Bone marrow (tissue), 2 donors: Measurements from ENCODE around the gene ATG4C.
"Not testable (repeated sequence)": the region's sequence is repeated elsewhere in the genome, so short reads cannot be mapped to it uniquely, and the experiment has no call there.

Source experiments
- DNase-seq, 2 donors: peaks; one replicate each; lab custom pipeline; 2025; lab: John Stamatoyannopoulos, UW

Gene ATG4C

GRCh38 chr1:62774971-62775595 lies 8.8 kb upstream of the ATG4C start:
- DNase-seq = no peak

DNA sequence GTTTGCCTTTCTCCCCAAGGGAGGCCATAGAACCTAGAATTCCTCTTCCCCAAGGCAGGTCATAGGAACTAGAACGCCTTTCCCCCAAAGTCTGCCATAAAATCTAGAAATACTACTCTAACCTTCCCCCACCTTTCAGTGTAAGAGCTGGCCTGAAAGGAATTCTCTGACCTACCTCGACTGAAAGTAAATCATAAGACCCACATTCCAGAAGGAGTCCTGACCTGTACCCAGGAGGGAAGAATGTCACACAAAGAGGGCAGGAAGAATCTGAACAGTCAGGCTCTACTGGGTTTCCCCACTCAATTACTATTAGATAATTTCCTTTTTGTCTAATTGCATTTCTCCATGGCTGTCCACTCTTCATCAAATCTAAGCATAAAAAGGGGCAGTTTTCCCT lies 5.7 kb upstream of the ATG4C start:
- no peak for DNase-seq

DNA sequence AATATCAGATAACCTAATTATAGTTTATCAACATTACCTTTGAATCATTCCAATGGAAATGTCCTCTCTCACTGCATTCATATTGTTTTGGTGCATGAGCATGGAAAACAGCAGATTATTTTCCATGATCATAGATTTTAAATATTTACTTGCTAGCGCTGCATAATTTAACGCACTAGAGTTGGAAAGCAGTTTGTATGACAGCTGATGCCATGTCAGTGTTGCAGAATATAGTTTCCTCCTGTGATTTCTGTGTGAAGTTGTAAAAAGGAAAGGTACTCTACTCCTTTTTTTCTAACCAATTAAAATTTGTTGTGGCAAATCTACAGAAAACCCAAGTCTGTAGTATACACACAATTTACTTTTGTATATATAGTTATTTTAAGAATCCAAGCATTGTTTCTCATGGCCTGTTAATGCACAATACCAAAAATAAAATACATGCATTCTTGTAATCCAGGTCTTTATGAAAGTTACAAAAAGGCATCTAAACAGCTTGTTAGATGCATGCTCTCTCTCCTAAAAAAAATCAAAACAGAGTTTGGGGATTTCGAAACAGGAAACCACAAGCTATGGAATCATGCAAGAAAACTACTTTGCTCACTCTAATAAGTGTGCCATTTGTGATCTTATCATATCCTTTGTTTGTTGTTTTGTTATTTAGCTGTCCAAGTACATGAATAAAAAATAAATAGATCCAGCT lies 1.9 kb upstream of the ATG4C start:
- no peak for DNase-seq

- DNase-seq = not testable (repeated sequence)
Observed at GRCh38 chr1:62782544-62783212, 1.3 kb upstream of the ATG4C start.

DNA sequence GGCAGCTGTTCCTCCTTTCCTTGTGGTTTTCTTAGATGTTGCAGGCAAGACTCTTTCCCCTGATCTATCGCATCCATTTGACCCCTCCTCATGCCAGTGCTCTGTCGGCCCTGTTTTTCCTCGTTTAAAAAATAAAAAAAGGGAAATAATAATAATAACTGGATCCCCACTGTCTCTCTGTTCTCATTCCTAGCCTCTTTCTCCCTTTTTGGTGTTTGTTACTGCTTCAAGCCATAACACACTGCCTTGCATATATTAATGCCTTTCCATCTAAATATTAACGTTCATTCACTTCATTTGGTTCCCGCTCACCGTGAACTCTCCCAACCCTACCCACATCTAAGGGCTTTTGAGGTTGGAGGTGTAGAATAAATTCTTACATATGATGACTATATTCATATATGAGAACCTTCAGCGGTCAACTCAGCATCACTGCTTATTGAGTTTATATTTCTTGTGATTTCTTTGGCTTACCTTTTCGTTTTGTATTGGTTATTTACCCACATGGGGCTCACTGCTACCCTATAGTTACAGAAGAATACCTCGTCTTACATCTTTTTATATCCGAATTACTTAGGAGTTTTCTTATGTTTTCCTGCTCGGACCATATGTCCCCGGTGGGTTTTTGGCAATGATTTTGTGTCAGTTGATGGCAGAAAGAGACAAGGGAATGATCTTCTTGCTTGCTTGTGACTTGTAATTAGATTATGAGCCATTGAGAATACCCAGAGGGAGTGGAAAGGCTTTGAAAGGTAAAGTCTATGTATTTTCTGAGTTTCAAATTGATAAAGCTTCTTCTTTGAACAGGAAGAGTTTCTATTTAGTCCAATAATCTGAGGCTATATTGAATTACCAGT lies 805 bp downstream of the ATG4C start:
- DNase-seq = no peak

GRCh38 chr1:62790716-62791115 lies 6.8 kb downstream of the ATG4C start:
- no peak for DNase-seq

DNA sequence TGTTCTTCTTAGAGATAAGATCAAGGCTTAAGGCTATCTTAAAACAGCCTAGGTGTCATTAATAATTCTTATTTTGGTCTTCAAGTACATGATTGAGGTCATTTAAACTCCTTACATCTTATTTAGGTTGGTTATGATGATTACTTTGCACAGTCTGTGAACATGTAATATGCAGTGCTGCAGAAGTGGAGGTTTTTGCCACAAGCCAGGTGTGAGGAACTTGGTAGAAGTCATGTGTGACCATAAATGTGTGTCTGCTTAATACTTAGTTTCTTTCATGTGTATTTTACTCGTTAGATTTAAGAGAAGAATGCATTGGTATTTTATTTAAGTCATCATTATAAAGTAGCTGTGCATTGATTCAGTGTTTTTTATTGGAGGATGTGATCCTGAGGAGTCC lies 10.1 kb downstream of the ATG4C start:
- DNase-seq = no peak

GRCh38 chr1:62796221-62796620 lies 12.3 kb downstream of the ATG4C start:
- peak in 1 of 2 donors; percentile 51 for DNase-seq

DNA sequence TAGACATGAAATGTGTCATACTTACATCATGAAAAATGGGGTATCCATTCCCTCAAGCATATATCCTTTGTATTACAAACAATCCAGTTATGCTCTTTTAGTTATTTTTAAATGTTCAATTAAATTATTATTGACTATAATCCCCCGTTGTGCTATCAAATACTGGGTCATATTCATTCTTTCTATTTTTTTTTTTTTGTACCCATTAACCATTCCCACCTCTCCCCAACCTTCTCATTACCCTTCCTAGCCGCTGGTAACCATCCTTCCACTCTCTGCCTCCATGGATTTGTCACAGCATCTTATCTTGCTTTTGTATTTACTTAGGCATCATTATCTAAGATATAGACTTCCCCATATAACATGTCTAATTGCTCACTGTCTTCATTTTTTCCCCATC lies 15.8 kb downstream of the ATG4C start:
- no peak for DNase-seq

DNA sequence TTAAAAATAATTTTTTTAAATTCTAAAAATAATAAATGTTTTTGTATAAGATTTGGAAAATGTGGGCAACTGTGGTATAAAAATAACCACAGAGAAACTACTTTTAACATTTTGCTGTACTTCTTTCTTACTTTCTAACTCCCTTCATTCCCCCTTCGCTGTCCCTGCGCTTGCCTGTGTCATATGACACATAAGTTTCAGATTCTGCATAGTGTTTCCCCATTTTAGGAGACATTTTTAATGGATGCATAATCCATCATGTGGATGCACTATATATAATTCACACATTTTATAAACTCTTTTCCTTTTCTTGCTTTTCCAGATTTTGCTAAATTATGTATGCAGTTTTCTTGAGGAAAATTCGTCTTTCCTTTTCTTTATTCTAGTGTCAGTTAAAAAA lies 16.3 kb downstream of the ATG4C start:
- DNase-seq = no peak

DNA sequence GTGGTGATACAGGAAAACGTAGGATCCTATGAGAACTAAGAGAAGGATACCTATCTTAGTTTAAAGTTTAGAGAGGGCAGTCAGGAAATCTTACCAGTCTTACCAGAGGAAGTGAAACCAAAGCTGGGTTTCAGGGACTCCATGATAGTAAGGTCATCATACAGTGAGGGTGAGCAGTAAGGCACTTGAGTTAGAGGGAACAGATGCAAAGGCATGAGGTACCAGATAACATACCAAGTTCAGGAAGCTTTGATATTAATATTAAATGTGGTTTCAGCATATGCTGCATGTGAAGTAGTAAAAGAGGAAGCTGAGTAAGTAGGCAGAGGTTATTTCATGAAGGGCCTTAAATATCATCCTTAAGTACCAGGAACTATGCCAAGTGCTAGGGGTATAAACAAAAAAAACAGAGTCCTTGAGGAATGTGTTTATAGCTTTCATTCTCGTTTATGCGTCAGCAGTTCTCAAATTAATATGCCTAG lies 16.9 kb downstream of the ATG4C start:
- peak in 1 of 2 donors; percentile 85 for DNase-seq

DNA sequence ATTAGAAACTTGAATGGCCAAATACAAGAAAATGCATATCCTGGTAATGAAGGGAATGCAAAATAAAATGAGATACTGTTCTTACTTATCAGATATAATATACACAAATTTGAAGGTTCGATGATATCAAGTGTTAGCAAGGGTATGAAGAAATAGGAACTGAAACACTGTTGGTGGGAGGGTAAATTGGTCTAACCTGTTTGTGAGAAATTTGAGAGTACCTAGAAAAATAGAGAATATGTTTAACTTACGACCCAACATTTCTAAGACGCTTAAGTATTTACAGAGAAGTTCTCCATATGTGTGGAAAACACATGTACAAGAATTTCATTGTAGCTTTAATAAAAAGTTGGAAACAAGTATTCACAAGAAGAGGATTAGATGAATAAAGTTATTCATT lies 25.9 kb downstream of the ATG4C start:
- no peak for DNase-seq

- no peak for DNase-seq
Observed at GRCh38 chr1:62810420-62811274, 26.7 kb downstream of the ATG4C start.

DNA sequence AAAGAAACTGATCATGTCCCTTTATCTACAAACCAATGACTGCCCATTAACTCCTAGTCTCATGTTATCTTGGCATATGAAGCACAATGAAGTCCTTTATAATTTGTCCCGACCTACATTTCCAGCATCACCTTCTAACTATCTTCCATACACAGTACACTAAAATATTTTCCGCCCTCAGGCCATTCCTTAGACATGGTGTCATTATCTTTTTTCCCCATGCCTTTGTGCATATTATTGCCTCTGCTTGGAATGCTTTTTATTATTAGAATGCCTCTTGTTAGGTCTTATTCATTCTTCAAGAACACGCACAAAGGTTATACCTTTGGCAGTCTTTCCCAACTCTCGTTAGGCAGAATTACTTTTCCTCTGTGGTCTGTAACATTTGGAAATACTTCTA lies 39.6 kb downstream of the ATG4C start:
- no peak for DNase-seq

GRCh38 chr1:62826901-62827300 lies 43.0 kb downstream of the ATG4C start:
- no peak for DNase-seq

- not testable (repeated sequence) for DNase-seq
Observed at GRCh38 chr1:62827786-62828185, 43.9 kb downstream of the ATG4C start.

- no peak for DNase-seq
Observed at GRCh38 chr1:62832276-62832675, 48.3 kb downstream of the ATG4C start.

DNA sequence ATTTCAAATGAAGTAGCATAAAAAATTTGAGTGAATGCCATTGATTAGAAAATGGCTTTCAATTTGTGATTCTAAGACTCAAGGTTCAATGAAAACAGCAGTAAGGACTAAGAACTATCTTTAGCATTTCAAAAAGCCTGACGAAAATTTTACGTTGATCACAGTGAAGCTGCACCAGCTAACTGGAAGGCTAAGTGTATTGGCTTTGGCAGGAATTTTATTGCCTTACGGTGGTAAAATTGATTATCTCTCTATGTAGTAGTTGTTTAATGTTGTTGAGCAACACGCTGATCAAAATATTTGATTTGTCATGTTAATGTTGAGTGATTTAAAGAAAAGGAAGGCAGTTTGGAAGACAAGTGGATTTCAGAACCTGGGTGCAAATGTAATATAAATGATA lies 49.6 kb downstream of the ATG4C start:
- DNase-seq = no peak

DNA sequence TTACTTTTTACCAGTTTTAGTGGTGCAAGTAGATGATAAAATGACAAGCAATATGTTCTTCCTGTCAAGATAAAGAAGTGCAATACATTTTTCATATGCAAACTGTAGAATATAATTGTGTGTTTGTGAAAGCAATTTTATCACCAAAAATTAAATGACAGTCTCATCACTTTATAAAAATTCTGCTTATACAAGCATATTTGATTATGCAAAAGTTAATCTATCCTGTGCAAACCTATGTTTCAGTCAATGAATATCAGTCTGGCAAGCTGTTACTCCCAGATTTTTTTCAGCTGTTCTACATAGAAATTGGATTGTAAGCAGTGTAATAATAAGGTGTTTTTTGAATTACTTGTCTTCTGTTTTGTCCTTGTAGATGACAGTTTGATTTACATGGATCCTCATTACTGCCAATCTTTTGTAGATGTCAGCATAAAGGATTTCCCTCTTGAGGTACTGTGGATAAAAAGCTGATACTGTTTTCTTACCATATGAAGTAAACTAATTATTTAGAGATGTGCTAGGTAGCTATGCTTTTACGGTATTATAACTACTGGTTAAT lies 50.5 kb downstream of the ATG4C start:
- no peak for DNase-seq

GRCh38 chr1:62836856-62837540 lies 53.1 kb downstream of the ATG4C start:
- DNase-seq = no peak
